Measurements from ENCODE around the gene TIPARP.
"Not testable (repeated sequence)": the region's sequence is repeated elsewhere in the genome, so short reads cannot be mapped to it uniquely, and the experiment has no call there.

DNA sequence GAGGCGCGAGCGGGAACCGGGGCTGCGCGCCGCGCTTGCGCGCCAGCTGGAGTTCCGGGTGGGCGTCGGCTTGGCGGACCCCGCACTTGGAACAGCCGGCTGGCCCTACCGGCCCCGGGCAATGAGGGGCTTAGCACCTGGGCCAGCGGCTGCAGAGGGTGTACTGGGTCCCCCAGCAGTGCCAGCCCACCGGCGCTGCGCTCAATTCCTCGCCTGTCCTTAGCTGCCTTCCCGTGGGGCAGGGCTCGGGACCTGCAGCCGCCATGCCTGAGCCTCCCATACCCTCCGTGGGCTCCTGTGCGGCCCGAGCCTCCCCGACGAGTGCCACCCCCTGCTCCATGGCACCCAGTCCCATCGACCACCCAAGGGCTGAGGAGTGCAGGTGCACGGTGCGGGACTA lies 66.2 kb downstream of the TIPARP start:
- TF ChIP-seq EZH2 (optimal IDR thresholded peaks at IDR 0.05; ENCODE audit: low read depth, low read length); EZH2phosphoT487 (IDR thresholded peaks at IDR 0.05; ENCODE audit: low read length): not testable (repeated sequence)
- TF ChIP-seq, protein P1, sequence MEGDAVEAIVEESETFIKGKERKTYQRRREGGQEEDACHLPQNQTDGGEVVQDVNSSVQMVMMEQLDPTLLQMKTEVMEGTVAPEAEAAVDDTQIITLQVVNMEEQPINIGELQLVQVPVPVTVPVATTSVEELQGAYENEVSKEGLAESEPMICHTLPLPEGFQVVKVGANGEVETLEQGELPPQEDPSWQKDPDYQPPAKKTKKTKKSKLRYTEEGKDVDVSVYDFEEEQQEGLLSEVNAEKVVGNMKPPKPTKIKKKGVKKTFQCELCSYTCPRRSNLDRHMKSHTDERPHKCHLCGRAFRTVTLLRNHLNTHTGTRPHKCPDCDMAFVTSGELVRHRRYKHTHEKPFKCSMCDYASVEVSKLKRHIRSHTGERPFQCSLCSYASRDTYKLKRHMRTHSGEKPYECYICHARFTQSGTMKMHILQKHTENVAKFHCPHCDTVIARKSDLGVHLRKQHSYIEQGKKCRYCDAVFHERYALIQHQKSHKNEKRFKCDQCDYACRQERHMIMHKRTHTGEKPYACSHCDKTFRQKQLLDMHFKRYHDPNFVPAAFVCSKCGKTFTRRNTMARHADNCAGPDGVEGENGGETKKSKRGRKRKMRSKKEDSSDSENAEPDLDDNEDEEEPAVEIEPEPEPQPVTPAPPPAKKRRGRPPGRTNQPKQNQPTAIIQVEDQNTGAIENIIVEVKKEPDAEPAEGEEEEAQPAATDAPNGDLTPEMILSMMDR (IDR thresholded peaks at IDR 0.05; ENCODE audit: low read length): not testable (repeated sequence)

Measured in MM.1S (cell line).